Measurements from ENCODE around the gene SEC61A1. TPM values are rescaled to one million over a fixed set of nuclear protein-coding genes. Genes with fewer than 3 reads are reported as not detected.
A peak's percentile ranks its signal among the peaks of the same experiment; 100 is the strongest.

SEC61A1 gene
- 182 and 184 TPM in 2 replicates for total RNA-seq (2014; rRNA removed)
- Bru-seq, nascent RNA: percentile 96 among the genes with signal in this experiment
- percentile 98 among the genes with signal in this experiment for BruChase-seq, experiment 1, labeled RNA remaining after a 6-hour chase
- percentile 96 among the genes with signal in this experiment for BruChase-seq, experiment 2, labeled RNA remaining after a 2-hour chase
- long read RNA-seq, transcript SEC61A1-201 (12 exons, 3,635 nt): major isoform, 496 of 1,179 reads
- long read RNA-seq, transcript SEC61A1-207 (2 exons, 555 nt): minor isoform, 5 of 1,179 reads
- long read RNA-seq, partial matches to known transcripts: 165 of 1,179 reads
- long read RNA-seq, other reads (novel, unspliced or antisense): 513 of 1,179 reads

- Histone ChIP-seq H3K9me2 (replicated peaks; ENCODE audit: low read length) (no peaks in the 10 kb centered on the region), H3K4me2 (ENCODE audit: low read length) (peak within 1 kb of the TSS; percentile 98), H3K9me3 (ENCODE audit: low read length) (no peaks in the 10 kb centered on the region), H3K9ac (ENCODE audit: low read length) (peak within 1 kb of the TSS; percentile 99), H3K79me2 (ENCODE audit: low read length) (peaks cover 54% of the 10 kb centered on the region), H2AFZ (ENCODE audit: low read length) (peak within 1 kb of the TSS; percentile 99), H3K4me1 (ENCODE audit: insufficient read depth, low read length) (peaks cover 35% of the 10 kb centered on the region), H3F3A (ENCODE audit: low read length, unreplicated experiment) (no peaks in the 10 kb centered on the region), H4K20me1 (ENCODE audit: low read length) (peaks cover 26% of the 10 kb centered on the region), H3K27me3 (ENCODE audit: low read length) (no peaks in the 10 kb centered on the region), H3K36me3 (ENCODE audit: low read depth, low read length) (peaks cover 26% of the 10 kb centered on the region), H3K27ac (ENCODE audit: low read length) (peak within 1 kb of the TSS; percentile 58), H3K4me3 (ENCODE audit: low read length) (peak within 1 kb of the TSS; percentile 87)
- TF ChIP-seq EZH2 (IDR thresholded peaks at IDR 0.05; ENCODE audit: low read length, unreplicated experiment) (no peak), EZH2phosphoT487 (IDR thresholded peaks at IDR 0.05; ENCODE audit: borderline replicate concordance, low read length) (no peak)
- TF ChIP-seq, protein P1, sequence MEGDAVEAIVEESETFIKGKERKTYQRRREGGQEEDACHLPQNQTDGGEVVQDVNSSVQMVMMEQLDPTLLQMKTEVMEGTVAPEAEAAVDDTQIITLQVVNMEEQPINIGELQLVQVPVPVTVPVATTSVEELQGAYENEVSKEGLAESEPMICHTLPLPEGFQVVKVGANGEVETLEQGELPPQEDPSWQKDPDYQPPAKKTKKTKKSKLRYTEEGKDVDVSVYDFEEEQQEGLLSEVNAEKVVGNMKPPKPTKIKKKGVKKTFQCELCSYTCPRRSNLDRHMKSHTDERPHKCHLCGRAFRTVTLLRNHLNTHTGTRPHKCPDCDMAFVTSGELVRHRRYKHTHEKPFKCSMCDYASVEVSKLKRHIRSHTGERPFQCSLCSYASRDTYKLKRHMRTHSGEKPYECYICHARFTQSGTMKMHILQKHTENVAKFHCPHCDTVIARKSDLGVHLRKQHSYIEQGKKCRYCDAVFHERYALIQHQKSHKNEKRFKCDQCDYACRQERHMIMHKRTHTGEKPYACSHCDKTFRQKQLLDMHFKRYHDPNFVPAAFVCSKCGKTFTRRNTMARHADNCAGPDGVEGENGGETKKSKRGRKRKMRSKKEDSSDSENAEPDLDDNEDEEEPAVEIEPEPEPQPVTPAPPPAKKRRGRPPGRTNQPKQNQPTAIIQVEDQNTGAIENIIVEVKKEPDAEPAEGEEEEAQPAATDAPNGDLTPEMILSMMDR (conservative IDR thresholded peaks at IDR 0.05; ENCODE audit: low read depth, low read length): no peak
- DNase-seq: peak; percentile 93
- BruUV-seq (replicated peaks): no TSS peak
- intact Hi-C loops (cut with micrococcal nuclease): loop anchor here (2.0 kb wide), 1 partner anchor 41 kb away; no protein-coding TSS in a partner anchor
- POLR2A ChIA-PET (ENCODE audit: unreplicated experiment): interaction anchor here (0.6 kb wide), 1 partner anchor 252 kb away, joined by 4 read pairs; no protein-coding TSS in a partner anchor
- ATAC-seq: peak; percentile 91
- CTCF ChIA-PET: no interaction called here
Observed at GRCh38 chr3:128051837-128052594, at the start of gene SEC61A1. Gene SEC61A1 (plus strand): TSS chr3:128052437. CDS start chr3:128052553, 116 bp downstream.

- Histone ChIP-seq H3K9ac (ENCODE audit: low read length) (no peak overlapping the region), H3K9me3 (ENCODE audit: low read length) (no peaks in the 10 kb centered on the region), H2AFZ (ENCODE audit: low read length) (no peak overlapping the region), H3K4me3 (ENCODE audit: low read length) (no peak overlapping the region), H4K20me1 (ENCODE audit: low read length) (no peaks in the 10 kb centered on the region), H3K4me2 (ENCODE audit: low read length) (no peak overlapping the region), H3K27ac (ENCODE audit: low read length) (no peak overlapping the region), H3F3A (ENCODE audit: low read length, unreplicated experiment) (no peaks in the 10 kb centered on the region), H3K9me2 (replicated peaks; ENCODE audit: low read length) (no peaks in the 10 kb centered on the region), H3K36me3 (ENCODE audit: low read depth, low read length) (no peaks in the 10 kb centered on the region), H3K27me3 (ENCODE audit: low read length) (no peaks in the 10 kb centered on the region), H3K4me1 (ENCODE audit: insufficient read depth, low read length) (no peaks in the 10 kb centered on the region), H3K79me2 (ENCODE audit: low read length) (no peaks in the 10 kb centered on the region)
- no TSS peak for BruUV-seq (replicated peaks)
- intact Hi-C loops (cut with micrococcal nuclease): no loop called here
- POLR2A ChIA-PET (ENCODE audit: unreplicated experiment): no interaction called here
- TF ChIP-seq EZH2 (IDR thresholded peaks at IDR 0.05; ENCODE audit: low read length, unreplicated experiment) (no peak), EZH2phosphoT487 (IDR thresholded peaks at IDR 0.05; ENCODE audit: borderline replicate concordance, low read length) (no peak)
- TF ChIP-seq, protein P1 (conservative IDR thresholded peaks at IDR 0.05; ENCODE audit: low read depth, low read length): no peak
- CTCF ChIA-PET: no interaction called here
- DNase-seq (no peak), ATAC-seq (no peak)
Observed at GRCh38 chr3:128004661-128005060, 47.6 kb upstream of the SEC61A1 start.
